GM21367 (cell line): ENCODE data around the gene SCARB2.

Experiments used
- ATAC-seq: cut with Tn5 transposase; IDR thresholded peaks from one replicate; pipeline ENCODE4 v1.9.1; 2021; ENCODE audit not compliant: unreplicated experiment

SCARB2 gene

DNA sequence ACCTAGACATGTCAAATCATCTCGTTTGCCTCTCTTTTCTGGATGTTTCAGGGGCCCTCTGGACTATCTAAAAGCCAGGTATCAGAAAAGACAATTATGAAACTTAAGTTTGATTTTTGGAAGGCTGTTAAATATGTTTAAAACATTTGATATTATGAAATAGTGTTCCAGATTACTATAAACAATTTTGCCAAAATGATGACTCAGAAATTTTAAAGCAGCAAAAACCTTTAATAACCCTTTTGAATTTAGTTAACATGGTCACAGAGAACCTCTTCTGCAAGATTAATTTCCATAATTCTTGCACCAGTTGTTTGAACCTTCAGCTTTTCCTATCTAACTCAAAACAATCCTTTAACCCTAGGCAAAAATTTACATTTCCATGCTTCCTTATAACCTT is 19.1 kb upstream of the SCARB2 start:
- no peak for ATAC-seq

DNA sequence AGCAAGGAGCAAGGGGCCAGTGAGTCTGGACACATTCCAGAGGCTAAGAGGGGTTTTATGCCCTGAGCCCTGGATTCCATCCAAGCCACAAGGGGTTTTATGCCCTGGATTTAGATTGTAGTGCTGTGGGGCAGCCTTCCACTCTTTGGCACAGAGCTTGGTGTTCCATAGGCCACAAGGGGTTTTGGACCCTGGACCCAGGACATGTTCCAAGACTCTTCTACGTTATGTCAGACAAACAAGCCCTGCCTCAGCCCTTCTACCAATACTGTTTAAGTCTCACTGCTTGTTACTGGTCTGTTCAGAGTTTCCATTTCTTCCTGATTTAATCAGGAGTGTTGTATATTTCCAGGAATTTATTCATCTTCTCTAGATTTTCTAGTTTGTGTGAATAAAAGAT is 12.8 kb upstream of the SCARB2 start:
- ATAC-seq: no peak

DNA sequence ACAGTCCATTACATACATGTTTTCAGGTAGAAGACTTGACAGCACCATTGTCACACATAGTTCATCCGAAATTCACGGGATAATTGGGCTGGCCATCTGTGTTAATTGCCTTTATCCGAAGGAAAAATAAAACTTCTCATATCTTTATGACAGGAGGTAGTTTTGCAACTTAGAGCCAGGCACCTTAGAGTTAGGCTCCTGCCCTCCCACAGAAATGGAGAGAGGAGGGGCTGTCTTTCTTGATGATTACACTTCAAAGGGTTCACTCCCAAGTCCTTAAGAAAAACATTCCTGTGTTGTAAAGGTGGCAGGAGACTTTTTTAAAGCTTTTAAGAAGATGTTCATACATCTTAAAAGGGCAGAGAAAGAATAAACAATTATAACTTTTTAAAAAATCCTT is 10.5 kb upstream of the SCARB2 start:
- no peak for ATAC-seq

DNA sequence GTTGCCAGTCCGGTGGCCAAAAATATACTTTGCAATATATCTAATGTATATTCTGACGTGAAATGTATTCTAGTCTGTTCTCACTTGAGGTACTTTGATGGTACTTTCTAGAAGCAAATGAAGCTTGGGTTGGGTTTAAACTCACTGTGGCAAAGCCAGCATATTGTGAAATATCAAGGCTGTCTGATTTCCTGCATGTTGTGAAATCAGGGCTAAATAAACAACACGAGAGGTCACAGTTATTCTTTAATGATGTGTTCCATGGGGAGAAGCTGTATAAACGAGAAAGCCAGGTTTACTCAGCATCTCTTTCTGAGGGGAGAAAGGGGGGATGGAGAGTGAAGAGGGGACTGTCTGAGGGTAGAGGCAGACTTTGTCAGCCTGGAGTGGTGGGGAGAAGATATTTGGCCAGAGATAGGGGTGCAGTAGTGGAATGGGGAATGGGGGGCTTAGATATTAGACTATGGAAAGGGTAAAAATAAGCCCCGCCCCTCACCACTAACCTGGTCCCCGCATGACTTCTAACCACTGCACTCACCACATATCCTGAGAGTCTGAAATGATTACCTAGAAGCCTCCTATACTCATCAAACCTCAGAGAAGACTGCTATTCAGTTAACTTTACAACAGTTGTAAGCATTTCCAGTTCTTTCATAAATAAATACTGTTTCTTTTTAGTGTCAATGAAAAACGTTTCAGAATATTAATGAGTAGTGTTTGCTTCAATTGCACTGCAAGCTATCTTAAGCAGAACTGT is 5.9 kb upstream of the SCARB2 start:
- no peak for ATAC-seq

DNA sequence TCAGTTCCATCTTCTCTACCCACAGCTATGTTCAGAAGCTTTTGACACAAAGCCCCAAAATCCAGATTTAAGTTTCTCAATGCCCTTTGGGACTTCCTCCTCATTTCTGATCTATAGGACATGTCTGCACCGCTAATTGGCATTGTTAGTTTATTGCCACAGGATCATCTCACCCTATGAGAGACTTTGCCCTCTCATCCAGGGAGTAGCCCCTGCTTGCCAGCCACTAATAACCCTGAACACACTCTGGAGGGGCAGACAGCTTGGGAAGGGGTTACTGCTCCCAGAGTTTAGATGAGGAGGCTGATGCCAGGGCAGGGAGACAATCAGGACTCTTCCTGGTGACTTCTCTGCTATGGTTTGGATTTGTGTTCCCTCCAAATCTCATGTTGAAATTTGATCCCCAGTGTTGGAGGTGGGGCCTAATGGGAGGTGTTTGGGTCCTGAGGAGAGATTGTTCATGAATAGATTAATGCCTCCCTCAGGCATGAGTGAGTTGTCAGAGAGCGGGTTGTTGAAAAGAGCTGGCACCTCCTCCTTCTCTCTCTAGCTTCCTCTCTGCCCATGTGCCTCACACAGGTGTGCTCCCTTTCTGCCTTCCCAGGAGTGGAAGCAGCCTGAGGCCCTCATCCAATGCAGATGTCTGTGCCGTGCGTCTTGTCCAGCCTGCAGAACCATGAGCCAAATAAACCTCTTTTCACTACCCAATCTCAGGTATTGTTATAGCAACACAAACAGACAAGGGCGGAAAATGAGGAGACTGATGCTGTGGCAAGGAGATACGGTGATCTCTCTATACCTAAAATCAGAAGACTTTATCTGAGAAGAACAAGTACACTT is 3.6 kb upstream of the SCARB2 start:
- ATAC-seq: no peak

DNA sequence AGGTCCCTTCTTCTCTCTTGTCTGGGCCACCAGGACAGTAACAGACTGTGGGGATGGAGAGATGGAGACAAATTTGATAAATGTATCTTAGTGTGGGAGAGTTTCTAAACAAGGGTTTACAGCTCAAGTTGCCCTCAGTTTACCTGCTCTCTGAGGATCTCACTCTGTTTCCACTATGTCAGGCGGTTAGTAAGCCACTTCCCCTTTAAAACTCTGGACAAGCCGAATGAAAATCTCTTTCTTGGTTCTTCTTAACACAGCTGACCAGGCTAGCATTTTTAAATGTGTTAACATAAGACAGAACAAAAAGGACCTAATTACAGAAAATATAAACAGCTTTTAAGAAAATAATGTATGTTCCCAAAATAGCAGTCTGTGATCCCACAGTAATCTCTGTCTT is 2.9 kb upstream of the SCARB2 start:
- ATAC-seq: no peak

DNA sequence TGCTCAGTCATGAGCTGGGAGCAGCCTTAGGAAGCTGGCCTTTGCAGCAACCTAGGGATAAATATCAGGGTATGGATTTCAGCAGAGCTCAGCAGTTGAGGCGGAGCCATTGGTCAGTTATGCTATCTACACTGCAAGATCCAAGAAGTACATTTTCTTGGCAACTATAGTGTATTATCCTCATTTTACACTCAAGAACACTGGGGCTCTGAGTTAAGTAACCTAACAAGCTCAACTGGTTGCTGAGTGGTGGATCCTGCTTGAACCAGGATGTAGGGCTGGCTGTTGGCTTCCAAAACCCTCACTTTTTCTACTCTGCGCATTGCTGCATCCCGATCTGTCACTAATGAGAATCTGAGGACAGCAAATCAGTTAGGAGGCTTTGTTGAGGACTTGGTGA is 1.5 kb upstream of the SCARB2 start:
- ATAC-seq: no peak

DNA sequence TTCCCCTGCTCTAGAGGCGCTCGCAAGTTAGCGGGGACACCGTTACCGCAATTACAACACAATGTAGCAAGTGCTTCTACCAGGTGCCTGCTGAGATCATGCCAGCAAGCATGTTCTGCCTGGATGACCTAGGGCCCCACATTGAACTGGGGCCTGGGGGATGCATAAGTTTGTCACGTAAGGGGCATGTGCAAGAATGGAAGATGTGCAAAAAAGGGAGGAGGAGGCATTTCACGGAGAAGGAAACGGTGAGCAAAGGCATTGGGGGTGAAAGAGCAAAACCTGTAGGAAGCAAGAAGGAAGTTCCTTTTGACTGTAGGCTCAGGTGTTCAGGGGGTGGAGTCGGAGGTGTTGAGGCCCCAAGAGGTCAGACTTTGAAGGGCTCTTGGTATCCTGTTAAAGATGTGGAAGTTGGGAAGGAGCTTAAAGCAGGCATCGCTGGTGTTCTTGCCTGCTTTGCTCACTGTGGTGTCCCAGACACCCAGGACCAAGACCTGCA is 602 bp upstream of the SCARB2 start:
- ATAC-seq: no peak

DNA sequence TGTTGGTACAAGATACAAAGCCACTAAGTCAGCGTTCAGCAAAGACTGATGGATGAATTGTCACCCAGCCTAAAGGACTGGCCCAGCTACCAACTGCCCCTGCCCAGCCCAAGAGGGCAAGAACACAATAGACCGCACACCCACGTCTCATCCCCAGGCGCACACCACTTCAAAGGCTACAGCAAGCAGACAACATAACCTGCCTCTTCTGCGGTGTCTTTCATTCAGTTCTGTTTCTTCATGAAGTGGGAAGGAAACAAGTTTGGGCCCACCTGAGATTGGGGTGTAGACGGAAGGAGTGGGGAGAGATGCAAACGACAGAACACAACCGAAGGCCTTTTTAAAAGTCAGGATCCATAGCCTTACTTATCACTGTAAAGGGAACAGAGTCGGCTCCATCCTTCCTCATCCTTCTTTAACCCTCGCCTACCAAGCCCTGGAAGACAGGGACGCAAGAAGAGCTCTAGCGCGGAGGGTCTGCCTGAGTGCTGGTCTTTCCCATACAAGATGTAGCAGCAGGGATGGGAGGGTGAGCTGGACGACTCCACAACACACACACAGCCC is 691 bp downstream of the SCARB2 start:
- no peak for ATAC-seq

DNA sequence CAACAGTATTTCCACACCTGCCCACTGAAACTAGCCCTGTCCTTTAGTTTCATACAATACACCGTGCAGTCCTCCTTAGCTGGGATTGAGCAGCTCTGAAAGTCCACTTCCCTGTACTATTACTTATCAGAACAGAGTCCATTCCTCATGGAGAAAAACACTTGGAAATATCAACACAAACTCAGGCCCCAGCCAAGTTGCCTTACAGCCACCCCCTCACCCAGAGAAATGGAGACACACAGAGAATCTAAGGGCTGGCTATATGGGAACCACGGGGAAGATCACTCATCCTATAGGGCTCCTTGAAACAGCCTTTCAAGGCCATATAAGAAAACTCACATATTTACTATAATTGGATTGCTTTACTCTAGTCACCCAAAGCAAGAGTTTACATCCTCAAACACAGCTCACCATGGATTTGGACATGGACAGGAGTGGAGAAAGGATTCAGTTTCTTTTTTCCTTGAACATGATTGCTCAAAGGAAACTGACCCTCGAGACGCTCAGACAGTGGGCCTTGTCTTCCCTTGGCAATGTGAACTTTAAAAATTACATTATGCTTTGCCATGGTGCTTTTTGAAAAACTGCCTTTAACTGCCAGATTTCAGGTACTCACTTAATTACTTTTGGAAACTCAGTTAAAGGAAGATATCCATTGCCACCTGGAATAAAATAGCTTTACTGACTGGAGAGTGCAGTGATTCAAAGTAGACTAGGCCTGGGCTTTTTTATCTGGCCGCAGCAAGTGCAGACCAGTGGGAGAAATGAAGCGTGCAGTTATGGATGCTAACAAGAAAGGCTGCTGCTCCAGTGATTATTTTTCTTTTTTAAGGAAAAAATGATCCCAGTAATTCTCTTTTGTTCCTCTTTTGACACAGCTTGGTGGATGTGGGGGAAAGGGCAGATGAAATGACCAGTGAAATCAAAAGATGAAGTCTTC is 1.6 kb downstream of the SCARB2 start:
- ATAC-seq: no peak

DNA sequence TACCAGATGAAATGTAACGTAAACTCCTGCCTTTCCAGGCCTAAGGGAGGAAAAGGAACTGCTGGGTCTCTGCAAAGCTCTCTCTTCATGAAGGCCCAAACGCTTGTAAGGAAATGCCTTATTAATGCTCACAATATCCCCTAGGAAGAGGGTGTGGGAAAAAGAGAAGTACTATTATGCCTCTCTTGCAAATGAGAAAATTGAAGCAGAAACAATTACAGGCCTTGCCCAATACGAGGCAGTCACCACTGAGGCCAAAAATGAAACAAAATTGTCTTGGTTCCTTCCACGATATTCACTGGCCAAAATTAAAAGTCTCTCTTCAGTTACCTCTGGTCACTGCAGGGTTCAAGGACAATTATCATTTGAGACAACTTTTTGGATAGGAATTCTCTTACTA is 3.2 kb downstream of the SCARB2 start:
- no peak for ATAC-seq

DNA sequence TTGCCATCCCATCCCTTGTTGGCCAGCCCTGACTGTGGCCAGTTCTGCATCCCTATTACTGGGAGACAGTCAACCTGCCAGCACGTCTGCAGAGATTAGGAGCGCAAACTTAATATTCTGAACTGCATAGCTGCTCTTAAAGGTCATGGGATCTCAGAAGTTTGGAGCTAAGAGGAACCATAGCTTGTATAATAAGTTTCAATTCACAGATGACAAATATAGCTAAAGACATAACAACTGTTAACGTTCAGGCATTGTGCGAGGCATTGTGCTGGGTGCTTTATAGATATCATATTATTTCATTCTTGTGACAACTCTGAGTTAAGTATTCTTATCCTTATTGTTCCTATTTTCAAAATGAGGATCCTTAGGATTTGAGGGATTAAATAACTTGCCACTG is 3.7 kb downstream of the SCARB2 start:
- ATAC-seq: no peak

DNA sequence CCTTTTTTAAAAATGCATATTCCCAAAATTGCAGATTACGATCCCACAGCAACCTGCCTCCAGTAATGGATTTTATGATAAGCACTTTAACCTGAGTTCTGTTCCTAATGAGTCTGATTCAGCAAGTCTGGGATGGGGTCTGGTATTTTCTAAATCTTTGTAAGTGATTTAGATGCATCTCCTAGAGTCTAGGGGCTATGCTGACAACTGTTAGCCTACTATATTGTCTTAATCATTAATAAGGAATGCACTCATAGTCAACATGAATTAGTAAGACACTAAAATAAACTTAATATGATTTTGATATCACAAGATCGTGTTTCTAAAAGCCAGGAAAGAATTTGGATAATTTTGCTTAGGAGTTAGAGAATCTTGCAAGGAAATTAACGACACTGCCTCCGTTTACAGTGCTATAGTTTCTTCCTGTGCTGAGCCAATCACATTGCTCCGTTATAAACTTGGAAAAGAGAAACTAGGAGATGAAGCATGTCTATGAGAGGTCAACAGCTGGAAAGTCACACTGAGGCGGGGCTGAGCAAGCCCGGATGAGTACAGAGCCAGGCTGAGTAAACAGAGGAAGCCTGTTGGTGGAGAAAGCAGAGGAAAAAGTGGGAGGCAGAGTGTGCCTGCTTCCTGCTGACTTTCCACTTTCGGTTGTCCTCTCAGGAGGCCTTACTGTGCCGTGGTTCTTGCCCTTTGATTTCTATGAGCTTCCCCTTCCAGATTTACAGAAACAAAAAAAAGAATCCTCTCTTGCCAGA is 5.4 kb downstream of the SCARB2 start:
- ATAC-seq: no peak

DNA sequence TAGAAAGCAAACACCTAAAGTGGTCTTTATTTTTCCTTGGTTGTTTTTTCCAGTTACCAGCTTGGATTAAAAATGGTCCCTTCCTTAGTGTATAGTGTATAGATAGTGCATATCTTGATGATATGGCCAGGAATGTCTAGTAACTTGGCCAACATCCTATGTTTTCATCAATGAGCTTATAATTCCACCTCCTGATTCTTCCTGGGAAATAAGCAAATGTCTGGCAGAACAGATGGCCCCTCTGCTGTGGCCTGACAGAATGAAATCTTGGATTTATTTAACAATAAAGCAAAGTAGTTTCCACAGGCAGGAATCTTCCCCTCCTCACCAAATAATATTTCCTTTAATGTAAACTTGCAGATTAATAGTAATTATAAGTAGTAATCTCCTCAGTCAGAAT is 6.1 kb downstream of the SCARB2 start:
- no peak for ATAC-seq

DNA sequence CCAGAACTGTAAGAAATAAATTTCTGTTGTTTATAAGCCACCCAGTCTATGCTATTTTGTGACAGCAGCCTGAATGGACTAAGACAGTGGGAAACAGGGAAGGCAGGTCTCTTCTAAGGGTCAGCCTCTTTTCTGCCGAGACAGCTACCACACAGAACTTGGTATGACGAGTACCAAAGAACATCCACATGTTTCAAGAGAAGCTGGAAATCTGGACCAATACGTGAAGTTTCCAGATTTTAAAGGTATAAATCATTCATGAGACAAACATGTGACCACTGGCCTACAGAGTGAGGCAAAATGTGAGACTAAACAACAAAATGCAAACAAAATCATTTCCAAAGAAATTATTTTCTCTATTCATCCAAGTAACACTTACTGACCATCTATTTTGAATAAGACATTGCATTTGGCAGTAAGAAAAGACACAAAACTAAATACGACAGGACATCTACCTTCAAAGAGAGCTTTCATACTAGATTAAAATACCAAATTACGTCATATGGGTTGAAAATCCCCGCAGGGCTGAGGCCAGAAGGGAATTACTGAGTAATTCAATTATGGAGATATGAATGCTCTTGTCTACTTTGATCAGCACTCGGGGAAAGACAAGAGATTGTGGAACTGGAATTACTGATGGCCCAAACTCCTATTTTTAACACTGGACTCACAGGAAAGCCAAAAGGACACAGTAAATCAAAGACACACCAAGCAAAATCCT is 7.2 kb downstream of the SCARB2 start:
- no peak for ATAC-seq

DNA sequence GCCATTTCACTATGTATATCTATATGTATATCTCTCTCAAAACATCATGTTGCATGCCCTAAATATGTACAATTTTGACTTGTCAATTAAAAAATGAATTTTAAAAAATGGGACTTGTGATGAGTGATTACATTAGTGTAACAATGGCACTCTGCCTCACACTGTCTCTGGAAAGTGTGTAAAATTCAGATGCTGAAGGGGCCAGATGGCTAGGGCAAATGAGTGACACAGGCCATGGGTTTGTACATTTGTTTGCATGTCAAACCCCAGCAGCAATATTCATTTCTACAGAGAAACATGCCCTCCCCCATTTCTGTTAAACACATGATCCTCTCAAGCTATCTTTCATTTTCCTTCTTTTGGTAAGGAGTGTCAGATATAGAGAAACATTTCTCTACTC is 8.1 kb downstream of the SCARB2 start:
- ATAC-seq: no peak

DNA sequence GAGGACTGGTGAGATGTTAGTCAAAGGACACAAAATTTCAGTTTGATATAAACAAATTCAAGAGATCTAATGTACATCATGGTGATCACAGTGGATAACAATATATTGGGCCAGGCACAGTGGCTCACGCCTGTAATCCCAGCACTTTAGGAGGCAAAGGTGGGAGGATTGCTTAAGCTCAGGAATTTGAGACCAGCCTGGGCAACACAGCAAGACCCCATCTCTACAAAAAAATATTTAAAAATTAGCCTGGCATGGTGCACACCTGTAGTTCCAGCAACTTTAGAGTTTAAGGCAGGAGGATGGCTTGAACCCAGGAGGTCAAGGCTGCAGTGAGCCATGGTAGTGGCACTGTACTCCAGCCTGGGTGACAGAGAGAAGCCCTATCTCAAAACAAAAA is 8.7 kb downstream of the SCARB2 start:
- ATAC-seq: no peak

DNA sequence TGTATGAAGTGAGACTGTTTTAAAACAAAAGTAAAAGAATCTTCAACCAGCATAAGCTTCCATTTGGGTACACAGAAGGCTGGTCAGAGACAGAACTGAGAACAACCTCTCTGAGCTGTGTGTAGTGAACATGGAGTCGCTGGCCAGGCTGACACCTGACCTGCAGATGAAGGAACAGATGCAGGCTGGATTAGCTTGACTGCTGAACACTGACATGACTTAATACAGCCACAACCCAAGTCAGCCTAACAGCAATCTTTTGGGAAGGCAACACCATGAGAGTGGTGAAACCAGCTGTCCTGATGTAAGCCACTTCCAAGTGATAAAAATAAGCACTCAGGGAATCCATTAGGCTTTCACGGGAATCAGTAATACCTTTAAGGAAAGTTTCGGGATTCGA is 10.1 kb downstream of the SCARB2 start:
- ATAC-seq: no peak

DNA sequence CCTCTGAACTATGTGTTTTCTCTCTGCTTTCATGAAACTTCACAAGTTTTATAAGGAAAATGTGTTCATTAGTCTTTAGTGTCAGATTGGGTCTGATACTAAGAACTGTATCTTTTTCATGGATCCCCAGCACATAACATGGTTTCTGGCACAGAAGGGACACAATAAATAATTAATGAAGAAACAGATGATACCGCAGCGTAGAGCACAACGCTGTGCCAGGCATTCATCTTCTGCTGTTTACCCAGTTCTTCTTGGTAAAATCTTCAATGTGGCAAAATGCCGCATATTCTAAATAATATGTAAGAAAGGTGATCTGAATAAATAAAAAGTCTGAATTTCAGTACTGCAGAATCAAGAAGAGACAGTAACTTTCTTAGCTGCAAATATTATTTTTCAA is 12.3 kb downstream of the SCARB2 start:
- ATAC-seq: no peak
